Measurements from ENCODE around the gene OXCT1.
A peak's percentile ranks its signal among the peaks of the same experiment; 100 is the strongest.

The OXCT1 gene

DNA sequence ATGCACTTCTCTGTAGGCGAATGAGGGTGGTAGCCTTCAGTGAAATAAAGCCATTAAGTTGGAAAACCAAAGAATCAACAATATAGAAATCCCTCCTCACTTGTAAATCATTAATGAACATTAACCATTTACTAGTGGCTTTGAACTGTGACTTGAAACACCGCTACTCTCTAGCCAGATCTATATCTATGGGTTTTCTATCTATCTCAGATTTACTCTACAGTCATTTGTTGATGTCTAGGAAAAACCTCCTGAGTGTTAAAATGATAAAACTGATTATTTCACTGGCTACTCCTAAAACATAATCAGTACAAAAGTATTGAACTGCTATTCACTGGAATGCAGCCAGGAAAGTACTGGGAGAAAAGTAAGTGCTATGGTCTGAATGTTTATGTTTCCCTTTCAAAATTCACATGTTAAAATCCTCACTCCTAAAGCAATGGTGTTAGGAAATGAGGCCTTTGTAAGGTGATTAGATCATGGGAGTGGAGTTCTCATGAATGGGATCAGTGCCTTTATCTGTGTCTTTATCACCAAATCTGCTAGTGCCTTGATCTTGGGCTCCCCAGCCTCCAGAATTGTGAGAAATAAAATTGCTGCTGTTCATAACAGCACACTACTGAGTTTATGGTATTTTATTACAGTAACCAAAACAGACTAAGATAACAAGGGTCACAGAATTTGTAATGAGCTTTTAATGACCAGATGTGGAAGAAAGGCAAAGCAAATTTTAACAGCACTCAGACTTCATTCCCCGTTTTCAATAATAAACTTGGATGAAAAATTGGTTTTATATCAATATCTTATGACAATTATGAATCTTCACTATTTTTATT lies 8.6 kb upstream of the OXCT1 start:
- no peaks in the 10 kb centered on the region for H3K27me3 Mint-ChIP-seq
- H3K4me3 Mint-ChIP-seq = no peak overlapping the region
- no peak for DNase-seq

DNA sequence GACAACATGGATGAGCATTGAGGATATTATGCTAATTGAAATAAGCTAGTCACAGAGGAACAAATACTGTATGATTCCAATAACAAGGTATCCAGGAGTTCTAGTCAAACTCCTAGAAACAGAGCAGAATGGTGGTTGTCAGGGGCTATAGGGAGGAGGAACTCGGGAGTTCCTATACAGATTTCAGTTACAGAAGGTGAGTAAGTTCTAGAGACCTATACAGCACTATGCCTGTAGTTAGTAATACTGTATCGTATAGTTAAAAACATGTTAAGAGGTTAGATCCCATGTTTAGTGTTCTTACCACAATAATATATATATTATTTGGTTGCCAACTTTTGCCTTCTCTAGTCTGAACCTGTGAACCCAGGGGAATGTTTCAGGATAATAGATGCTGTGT lies 7.9 kb upstream of the OXCT1 start:
- H3K9me3 Mint-ChIP-seq = no peaks in the 10 kb centered on the region
- H3K27ac Mint-ChIP-seq = no peak overlapping the region
- H3K27me3 Mint-ChIP-seq = no peaks in the 10 kb centered on the region
- no peak for DNase-seq
- ATAC-seq = no peak
- H3K4me1 Mint-ChIP-seq = peaks cover 20% of the 10 kb centered on the region
- no peak overlapping the region for H3K4me3 Mint-ChIP-seq

More for the DNA sequence above, 8.6 kb upstream of the OXCT1 start:
- no peak overlapping the region for H3K27ac Mint-ChIP-seq
- ATAC-seq = no peak
- peaks cover 20% of the 10 kb centered on the region for H3K4me1 Mint-ChIP-seq
- H3K9me3 Mint-ChIP-seq = no peaks in the 10 kb centered on the region

GRCh38 chr5:41877408-41877807 lies 7.2 kb upstream of the OXCT1 start:
- Mint-ChIP-seq H3K4me1 (peaks cover 20% of the 10 kb centered on the region), H3K9me3 (no peaks in the 10 kb centered on the region), H3K4me3 (no peak overlapping the region), H3K27ac (no peak overlapping the region), H3K27me3 (no peaks in the 10 kb centered on the region)
- DNase-seq = no peak
- no peak for ATAC-seq

- Mint-ChIP-seq H3K9me3 (no peaks in the 10 kb centered on the region), H3K27me3 (no peaks in the 10 kb centered on the region), H3K4me3 (no peak overlapping the region)
These were observed 6.5 kb upstream of the OXCT1 start for GRCh38 chr5:41876678-41877077.

GRCh38 chr5:41875121-41875520 lies 4.9 kb upstream of the OXCT1 start:
- no peak for ATAC-seq
- H3K27ac Mint-ChIP-seq = no peak overlapping the region
- H3K4me1 Mint-ChIP-seq = peaks cover 30% of the 10 kb centered on the region
- no peaks in the 10 kb centered on the region for H3K27me3 Mint-ChIP-seq
- no peak for DNase-seq
- no peaks in the 10 kb centered on the region for H3K9me3 Mint-ChIP-seq
- H3K4me3 Mint-ChIP-seq = peak overlapping the region; percentile 21 to 58

More at GRCh38 chr5:41876678-41877077, 6.5 kb upstream of the OXCT1 start:
- Mint-ChIP-seq H3K4me1 (peaks cover 20% of the 10 kb centered on the region), H3K27ac (no peak overlapping the region)
- ATAC-seq (no peak), DNase-seq (no peak)

GRCh38 chr5:41874512-41875060 lies 4.4 kb upstream of the OXCT1 start:
- H3K4me1 Mint-ChIP-seq = peaks cover 30% of the 10 kb centered on the region
- no peak for ATAC-seq
- no peaks in the 10 kb centered on the region for H3K27me3 Mint-ChIP-seq
- DNase-seq = no peak
- no peak overlapping the region for H3K27ac Mint-ChIP-seq
- H3K9me3 Mint-ChIP-seq = no peaks in the 10 kb centered on the region
- H3K4me3 Mint-ChIP-seq = peak overlapping the region in 1 of 2 donors; percentile 58

GRCh38 chr5:41871852-41872251 lies 1.6 kb upstream of the OXCT1 start:
- H3K27ac Mint-ChIP-seq = no peak overlapping the region

DNA sequence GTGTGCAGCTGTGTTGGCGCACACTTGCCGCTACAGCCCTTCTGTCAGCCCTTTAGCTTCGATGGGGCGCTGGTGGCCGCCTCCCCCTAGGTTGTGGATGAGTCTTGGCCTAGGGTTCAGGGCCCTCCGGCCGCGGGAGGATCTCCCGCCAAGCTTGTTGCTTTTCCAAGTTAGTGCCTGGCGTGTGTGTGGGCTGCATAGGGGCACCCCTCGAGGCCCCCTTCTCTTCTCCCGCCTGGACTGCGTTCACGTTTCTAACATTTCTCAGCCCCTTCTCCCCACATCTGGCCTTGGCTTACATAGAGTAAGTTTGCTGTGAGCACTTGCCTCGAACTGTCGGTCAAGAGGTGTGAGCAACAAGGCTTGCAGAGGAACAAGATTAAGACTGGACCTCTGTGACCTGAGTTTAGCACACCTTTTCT lies 413 bp upstream of the OXCT1 start:
- Mint-ChIP-seq H3K27ac (peak overlapping the region; percentile 88 to 96), H3K9me3 (no peaks in the 10 kb centered on the region), H3K27me3 (no peaks in the 10 kb centered on the region), H3K4me3 (peak overlapping the region; percentile 84 to 86), H3K4me1 (peaks cover 55% of the 10 kb centered on the region)
- DNase-seq = no peak
- ATAC-seq = no peak

More at GRCh38 chr5:41871852-41872251, 1.6 kb upstream of the OXCT1 start:
- Mint-ChIP-seq H3K9me3 (no peaks in the 10 kb centered on the region), H3K4me1 (peaks cover 48% of the 10 kb centered on the region), H3K4me3 (no peak overlapping the region), H3K27me3 (no peaks in the 10 kb centered on the region)
- ATAC-seq (no peak), DNase-seq (no peak)

GRCh38 chr5:41869151-41869723 lies 988 bp downstream of the OXCT1 start:
- Mint-ChIP-seq H3K27me3 (no peaks in the 10 kb centered on the region), H3K4me1 (peaks cover 57% of the 10 kb centered on the region), H3K4me3 (peak overlapping the region; percentile 84 to 86), H3K9me3 (no peaks in the 10 kb centered on the region), H3K27ac (peak overlapping the region; percentile 88 to 96)
- ATAC-seq (peak; percentile 0), DNase-seq (no peak)

GRCh38 chr5:41863871-41864486 lies 6.2 kb downstream of the OXCT1 start:
- H3K27me3 Mint-ChIP-seq = no peaks in the 10 kb centered on the region
- H3K27ac Mint-ChIP-seq = peak overlapping the region in 1 of 2 donors; percentile 7
- H3K4me1 Mint-ChIP-seq = peaks cover 68% of the 10 kb centered on the region
- H3K9me3 Mint-ChIP-seq = no peaks in the 10 kb centered on the region
- ATAC-seq = peak; percentile 85
- no peak for DNase-seq
- H3K4me3 Mint-ChIP-seq = peak overlapping the region in 1 of 2 donors; percentile 57

DNA sequence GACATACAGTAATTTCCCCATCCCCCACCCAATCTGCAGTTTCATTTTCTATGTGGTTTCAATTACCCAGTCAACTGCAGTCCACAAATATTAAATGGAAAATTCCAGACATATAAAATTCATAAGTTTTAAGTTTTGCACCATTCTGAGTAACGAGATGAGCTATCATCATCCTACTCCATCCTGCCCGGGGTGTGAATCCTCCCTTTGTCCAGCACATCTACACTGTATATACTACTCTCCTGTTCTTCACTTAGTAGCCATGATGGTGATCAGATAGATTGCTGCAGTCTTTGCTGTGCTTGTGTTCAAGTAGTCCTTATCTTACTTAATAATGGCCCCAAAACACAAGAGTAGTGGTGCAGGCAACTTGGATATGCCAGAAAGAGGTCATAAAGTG lies 11.3 kb downstream of the OXCT1 start:
- Mint-ChIP-seq H3K27me3 (no peaks in the 10 kb centered on the region), H3K27ac (peak overlapping the region; percentile 4 to 93), H3K4me3 (peak overlapping the region in 1 of 2 donors; percentile 52), H3K9me3 (no peaks in the 10 kb centered on the region), H3K4me1 (peaks cover 23% of the 10 kb centered on the region)
- ATAC-seq (peak; percentile 47), DNase-seq (no peak)

DNA sequence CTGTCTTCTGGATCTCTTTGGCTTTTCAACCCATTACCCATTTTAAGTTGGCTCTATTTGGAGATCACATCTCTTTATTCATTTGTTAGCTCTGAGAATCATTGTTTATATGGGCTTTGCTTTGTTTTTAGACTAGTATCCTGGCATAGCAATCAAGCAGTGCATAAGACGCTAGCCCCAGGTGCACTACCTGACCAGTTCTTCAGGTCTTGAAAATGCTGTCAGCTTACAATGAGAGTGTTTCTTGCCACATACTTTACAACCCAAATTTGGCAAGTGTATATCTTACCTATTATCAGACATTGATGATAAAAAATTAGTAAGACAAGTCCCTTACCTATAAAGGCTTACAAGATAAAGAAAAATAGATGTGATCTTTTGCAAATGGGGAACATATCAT lies 12.2 kb downstream of the OXCT1 start:
- no peak overlapping the region for H3K4me3 Mint-ChIP-seq
- no peaks in the 10 kb centered on the region for H3K9me3 Mint-ChIP-seq
- H3K4me1 Mint-ChIP-seq = peaks cover 15% of the 10 kb centered on the region
- DNase-seq (no peak), ATAC-seq (no peak)
- H3K27me3 Mint-ChIP-seq = no peaks in the 10 kb centered on the region
- no peak overlapping the region for H3K27ac Mint-ChIP-seq

GRCh38 chr5:41856644-41857491 lies 13.4 kb downstream of the OXCT1 start:
- DNase-seq = peak; percentile 45 to 51
- Mint-ChIP-seq H3K4me1 (peaks cover 13% of the 10 kb centered on the region), H3K9me3 (no peaks in the 10 kb centered on the region), H3K4me3 (no peak overlapping the region), H3K27ac (no peak overlapping the region), H3K27me3 (no peaks in the 10 kb centered on the region)
- ATAC-seq = peak; percentile 85

- ATAC-seq = no peak
- H3K27me3 Mint-ChIP-seq = no peaks in the 10 kb centered on the region
- H3K4me1 Mint-ChIP-seq = peaks cover 15% of the 10 kb centered on the region
- no peak for DNase-seq
- H3K9me3 Mint-ChIP-seq = no peaks in the 10 kb centered on the region
- H3K27ac Mint-ChIP-seq = no peak overlapping the region
- H3K4me3 Mint-ChIP-seq = no peak overlapping the region
These were observed 17.9 kb downstream of the OXCT1 start for GRCh38 chr5:41852293-41852692.

DNA sequence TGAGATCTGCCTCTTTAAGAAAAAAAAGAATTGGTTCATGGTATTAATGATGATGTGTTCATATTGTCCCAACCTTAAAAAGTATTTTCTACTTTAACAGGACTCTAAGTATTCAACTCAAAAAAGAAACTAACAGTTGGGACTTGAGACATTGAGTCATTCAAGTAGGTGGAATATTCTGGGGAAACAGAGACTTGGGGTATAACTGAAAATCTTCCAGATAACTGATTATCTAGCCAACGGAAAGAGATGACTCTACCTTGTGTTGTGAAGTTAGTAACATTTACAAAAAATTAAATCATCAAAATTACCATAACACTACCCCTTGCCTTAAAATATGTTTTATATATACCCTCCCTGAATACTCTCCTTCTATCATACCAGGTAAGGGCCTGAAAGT lies 19.1 kb downstream of the OXCT1 start:
- no peak for DNase-seq
- H3K9me3 Mint-ChIP-seq = no peaks in the 10 kb centered on the region
- no peaks in the 10 kb centered on the region for H3K27me3 Mint-ChIP-seq
- peak overlapping the region; percentile 42 to 70 for H3K27ac Mint-ChIP-seq
- peaks cover 15% of the 10 kb centered on the region for H3K4me1 Mint-ChIP-seq
- no peak for ATAC-seq
- H3K4me3 Mint-ChIP-seq = no peak overlapping the region

Measured in stimulated activated naive CD8-positive, alpha-beta T cell treated with anti-CD3 and anti-CD28 coated beads, Interleukin-15, amount 100 ng/mL, for 72 hours (primary cell).